Liver (tissue), 9 donors: ENCODE results near the gene NEK11. TPM values are rescaled to one million over a fixed set of nuclear protein-coding genes. Genes with fewer than 3 reads are reported as not detected.

ENCODE experiments used
- DNase-seq: peaks from one replicate; pipeline ENCODE4 v3.0.0-alpha.2; 2017; ENCODE audit warnings: low spot score
- H3K27ac ChIP-seq, 2 donors: one replicate each; pipeline ENCODE4 v1.7.0; 2013; ENCODE audit warnings: inconsistent platforms in 2 of 2, low read length in 2 of 2, control low read depth in 1 of 2, low read depth in 1 of 2, mild to moderate bottlenecking in 1 of 2
- H3K27me3 ChIP-seq, 4 donors: one replicate each; pipeline versions ENCODE4 v1.6.1 to v1.7.0; 2013; ENCODE audit warnings: low read length in 3 of 4, inconsistent platforms in 1 of 4, mild to moderate bottlenecking in 1 of 4, moderate library complexity in 1 of 4; ENCODE audit not compliant: control insufficient read depth in 4 of 4, insufficient read depth in 4 of 4
- H3K36me3 ChIP-seq, 4 donors: one replicate each; pipeline versions ENCODE4 v1.6.1 to v1.7.0; 2013; ENCODE audit warnings: low read length in 3 of 4, mild to moderate bottlenecking in 3 of 4, low read depth in 1 of 4, moderate library complexity in 1 of 4; ENCODE audit not compliant: control insufficient read depth in 4 of 4, insufficient read depth in 3 of 4
- H3K4me1 ChIP-seq, 4 donors: one replicate each; pipeline versions ENCODE4 v1.6.1 to v1.7.0; 2013; ENCODE audit warnings: low read length in 3 of 4, mild to moderate bottlenecking in 3 of 4, moderate library complexity in 1 of 4; ENCODE audit not compliant: control insufficient read depth in 4 of 4, insufficient read depth in 4 of 4
- H3K4me3 ChIP-seq, 3 donors: one replicate each; pipeline versions ENCODE4 v1.6.1 to v1.7.0; 2013; ENCODE audit warnings: low read length in 3 of 3, control low read depth in 1 of 3, low read depth in 1 of 3, mild to moderate bottlenecking in 1 of 3
- H3K9ac ChIP-seq, 2 donors: one replicate each; pipeline ENCODE4 v1.7.0; 2013; ENCODE audit warnings: low read length in 2 of 2, mild to moderate bottlenecking in 2 of 2, moderate library complexity in 2 of 2, control low read depth in 1 of 2, low read depth in 1 of 2
- H3K9me3 ChIP-seq, 4 donors: one replicate each; pipeline versions ENCODE4 v1.6.1 to v1.7.0; 2013; ENCODE audit warnings: low read length in 3 of 4; ENCODE audit not compliant: control insufficient read depth in 4 of 4
- FOXA1 ChIP-seq: IDR thresholded peaks from 2 replicates; pipeline ENCODE4 v1.6.1; 2016; ENCODE audit warnings: antibody characterized with exemption
- HNF4A ChIP-seq, 2 donors: conservative IDR thresholded peaks; 2 replicates each; pipeline ENCODE4 v1.6.1; 2016; ENCODE audit warnings: antibody characterized with exemption in 2 of 2, mild to moderate bottlenecking in 2 of 2
- HNF4G ChIP-seq: IDR thresholded peaks from 2 replicates; pipeline ENCODE4 v1.6.1; 2016; ENCODE audit warnings: antibody characterized with exemption
- JUND ChIP-seq, 2 donors: IDR thresholded peaks; 2 replicates each; pipeline ENCODE4 v1.6.1; 2016; ENCODE audit warnings: antibody characterized with exemption in 2 of 2
- RAD21 ChIP-seq, 2 donors: IDR thresholded peaks; 2 replicates each; pipeline ENCODE4 v1.6.1; 2016; ENCODE audit warnings: antibody characterized with exemption in 2 of 2, mild to moderate bottlenecking in 2 of 2
- RXRA ChIP-seq, 2 donors: IDR thresholded peaks; 2 replicates each; pipeline ENCODE4 v1.6.1; 2017 to 2018; ENCODE audit warnings: antibody characterized with exemption in 2 of 2, mild to moderate bottlenecking in 1 of 2
- SP1 ChIP-seq: IDR thresholded peaks from 2 replicates; pipeline ENCODE4 v1.6.1; 2018; ENCODE audit warnings: antibody characterized with exemption, mild to moderate bottlenecking
- YY1 ChIP-seq: IDR thresholded peaks from 2 replicates; pipeline ENCODE4 v1.6.1; 2016; ENCODE audit warnings: antibody characterized with exemption, mild to moderate bottlenecking
- WGBS: extraction: QIAGEN DNeasy Blood & Tissue Kit; methylation state at CpG from one replicate; pipeline ENCODE4 v1.1.7; 2013; 5-methylcytosine and 5-hydroxymethylcytosine counted together
- polyA plus RNA-seq, 2 donors: library from polyadenylated mRNA; stranded (reverse) in 1 of 2; unstranded in 1 of 2; fragments of 200-250 nt in 1 of 2; fragments of >200 nt in 1 of 2; fragmentation: Nextera tagmentation in 1 of 2; extraction: Ambion mirVana in 1 of 2; gene quantifications; one replicate each; pipeline versions ENCODE4 v1.2.1 to v1.2.3, GENCODE V29; 2013 to 2015
- total RNA-seq, 2 donors: library from RNA; depleted of rRNA; stranded (reverse); fragments of >200 nt; gene quantifications; one replicate each; pipeline ENCODE4 v1.2.3, GENCODE V29; 2014
- TF ChIP-seq, protein P1 (sequence below): IDR thresholded peaks from 2 replicates; pipeline ENCODE4 v1.6.1; 2016; ENCODE audit warnings: antibody characterized with exemption
- TF ChIP-seq, protein P2 (sequence below): IDR thresholded peaks from 2 replicates; pipeline ENCODE4 v1.6.1; 2016; ENCODE audit warnings: antibody characterized with exemption, mild to moderate bottlenecking
- donor health status: healthy.
- donor health status: healthy.
- donor health status: healthy.
- donor health status: healthy.
- donor health status: healthy.

Gene NEK11
- total and polyA plus RNA-seq, 4 donors = 0.35 to 0.92 (median 0.69) TPM

DNA sequence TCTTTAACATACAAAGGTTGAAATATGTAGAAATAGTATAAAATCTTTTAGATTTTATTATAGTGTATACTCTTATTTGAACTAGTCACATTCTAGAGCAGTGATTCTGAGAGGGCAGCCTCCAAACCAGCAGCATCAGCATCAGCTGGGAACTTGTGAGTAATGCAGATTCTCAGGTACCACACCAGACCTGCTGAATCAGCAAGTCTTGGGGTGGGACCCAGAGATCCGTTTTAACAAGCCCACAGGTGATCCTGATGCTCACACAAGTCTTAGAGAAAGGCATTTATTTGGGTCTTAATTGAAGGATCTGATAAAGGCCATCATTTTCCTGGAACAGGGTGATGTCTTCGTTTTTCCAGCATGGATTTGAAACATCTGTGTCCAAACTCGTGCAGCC lies 195.9 kb downstream of the NEK11 start:
- 66% methylated on average over 3 of the region's 3 CpGs for WGBS
- TF ChIP-seq SP1 = no peak
- no peaks in the 10 kb centered on the region for H3K4me1 ChIP-seq
- H3K9ac ChIP-seq = no peak overlapping the region
- no peaks in the 10 kb centered on the region for H3K9me3 ChIP-seq
- H3K27ac ChIP-seq = no peak overlapping the region
- no peaks in the 10 kb centered on the region for H3K36me3 ChIP-seq
- H3K27me3 ChIP-seq = no peaks in the 10 kb centered on the region
- H3K4me3 ChIP-seq = no peak overlapping the region
- DNase-seq = no peak

DNA sequence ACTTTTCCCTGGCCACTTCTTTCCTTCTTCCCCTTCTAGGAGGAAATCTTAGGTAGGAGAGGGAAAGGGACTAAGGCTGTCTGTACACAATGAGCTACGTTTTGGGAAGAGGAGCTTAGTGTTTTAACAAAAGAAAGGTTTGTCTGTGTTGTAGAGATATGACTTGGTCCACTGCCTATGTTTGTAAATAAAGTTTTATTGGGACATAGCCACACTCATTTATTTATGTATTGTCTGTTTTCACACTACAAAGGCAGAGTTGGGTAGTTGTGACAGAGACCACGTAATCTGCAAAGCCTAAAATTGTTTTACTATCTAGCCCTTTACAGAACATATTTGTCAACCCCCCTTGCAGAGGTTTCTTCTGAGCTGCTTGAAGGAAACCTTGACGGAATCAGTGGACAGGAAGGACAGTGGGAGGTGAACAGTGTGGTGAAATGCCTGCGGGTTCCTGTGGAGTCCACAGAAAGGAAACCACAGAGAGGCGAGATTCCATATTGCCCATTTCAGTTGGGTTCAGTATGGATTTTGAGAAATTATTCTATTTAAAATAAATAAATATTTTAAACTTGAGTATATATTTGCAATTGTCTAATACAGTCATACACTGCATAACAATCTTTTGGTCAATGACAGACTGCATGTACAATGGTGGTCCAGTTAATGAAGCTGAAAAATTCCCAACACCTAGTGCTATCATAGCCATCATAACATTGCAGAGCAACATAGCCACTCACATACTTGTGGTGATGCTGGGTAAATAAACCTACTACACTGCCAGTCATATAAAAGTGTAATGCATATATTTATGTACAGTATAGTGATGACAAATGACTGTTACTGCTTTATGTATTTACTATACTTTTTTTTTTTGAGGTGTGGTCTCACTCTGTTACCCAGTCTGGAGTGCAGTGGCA lies 197.0 kb downstream of the NEK11 start:
- DNase-seq = no peak

DNA sequence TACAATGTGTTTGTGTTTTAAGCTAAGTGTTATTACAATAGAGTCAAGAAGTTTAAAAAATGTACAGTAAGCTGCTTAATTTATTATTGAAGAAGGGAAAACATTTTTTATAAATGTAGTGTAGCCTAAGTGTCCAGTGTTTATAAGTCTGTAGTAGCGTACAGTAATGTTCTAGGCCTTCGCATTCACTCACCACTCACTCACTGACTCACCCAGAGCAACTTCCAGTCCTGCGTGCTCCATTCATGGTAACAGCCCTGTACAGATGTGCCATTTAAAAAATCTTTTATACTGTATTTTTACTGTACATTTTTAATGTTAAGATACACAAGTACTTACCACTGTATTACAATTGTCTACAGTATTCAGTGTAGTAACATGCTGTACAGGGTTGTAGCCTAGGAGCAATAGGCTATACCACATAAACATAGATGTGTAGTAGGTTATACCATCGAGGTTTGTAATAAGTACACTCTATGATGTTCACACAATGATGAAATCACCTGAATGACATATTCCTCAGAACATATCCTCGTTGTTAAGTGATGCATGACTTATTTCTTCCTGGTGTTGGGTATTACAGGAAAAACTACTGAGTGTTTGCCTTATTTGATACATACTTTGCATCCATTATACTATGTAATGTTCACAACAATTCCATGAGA lies 198.3 kb downstream of the NEK11 start:
- Histone ChIP-seq H3K9me3 (no peaks in the 10 kb centered on the region), H3K27me3 (no peaks in the 10 kb centered on the region), H3K36me3 (no peaks in the 10 kb centered on the region), H3K27ac (no peak overlapping the region), H3K9ac (no peak overlapping the region), H3K4me3 (no peak overlapping the region), H3K4me1 (no peaks in the 10 kb centered on the region)
- no peak for DNase-seq
- WGBS = 82% methylated on average over 5 of the region's 5 CpGs
- TF ChIP-seq HNF4A (conservative IDR thresholded peaks at IDR 0.05) (no peak), SP1 (no peak), FOXA1 (no peak), RAD21 (IDR thresholded peaks at IDR 0.05) (no peak), JUND (IDR thresholded peaks at IDR 0.05) (no peak), RXRA (IDR thresholded peaks at IDR 0.05) (no peak)
- TF ChIP-seq, protein P1, sequence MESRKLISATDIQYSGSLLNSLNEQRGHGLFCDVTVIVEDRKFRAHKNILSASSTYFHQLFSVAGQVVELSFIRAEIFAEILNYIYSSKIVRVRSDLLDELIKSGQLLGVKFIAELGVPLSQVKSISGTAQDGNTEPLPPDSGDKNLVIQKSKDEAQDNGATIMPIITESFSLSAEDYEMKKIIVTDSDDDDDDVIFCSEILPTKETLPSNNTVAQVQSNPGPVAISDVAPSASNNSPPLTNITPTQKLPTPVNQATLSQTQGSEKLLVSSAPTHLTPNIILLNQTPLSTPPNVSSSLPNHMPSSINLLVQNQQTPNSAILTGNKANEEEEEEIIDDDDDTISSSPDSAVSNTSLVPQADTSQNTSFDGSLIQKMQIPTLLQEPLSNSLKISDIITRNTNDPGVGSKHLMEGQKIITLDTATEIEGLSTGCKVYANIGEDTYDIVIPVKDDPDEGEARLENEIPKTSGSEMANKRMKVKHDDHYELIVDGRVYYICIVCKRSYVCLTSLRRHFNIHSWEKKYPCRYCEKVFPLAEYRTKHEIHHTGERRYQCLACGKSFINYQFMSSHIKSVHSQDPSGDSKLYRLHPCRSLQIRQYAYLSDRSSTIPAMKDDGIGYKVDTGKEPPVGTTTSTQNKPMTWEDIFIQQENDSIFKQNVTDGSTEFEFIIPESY = no peak

More for the DNA sequence above, 197.0 kb downstream of the NEK11 start:
- H3K9ac ChIP-seq = no peak overlapping the region
- TF ChIP-seq, protein P2, sequence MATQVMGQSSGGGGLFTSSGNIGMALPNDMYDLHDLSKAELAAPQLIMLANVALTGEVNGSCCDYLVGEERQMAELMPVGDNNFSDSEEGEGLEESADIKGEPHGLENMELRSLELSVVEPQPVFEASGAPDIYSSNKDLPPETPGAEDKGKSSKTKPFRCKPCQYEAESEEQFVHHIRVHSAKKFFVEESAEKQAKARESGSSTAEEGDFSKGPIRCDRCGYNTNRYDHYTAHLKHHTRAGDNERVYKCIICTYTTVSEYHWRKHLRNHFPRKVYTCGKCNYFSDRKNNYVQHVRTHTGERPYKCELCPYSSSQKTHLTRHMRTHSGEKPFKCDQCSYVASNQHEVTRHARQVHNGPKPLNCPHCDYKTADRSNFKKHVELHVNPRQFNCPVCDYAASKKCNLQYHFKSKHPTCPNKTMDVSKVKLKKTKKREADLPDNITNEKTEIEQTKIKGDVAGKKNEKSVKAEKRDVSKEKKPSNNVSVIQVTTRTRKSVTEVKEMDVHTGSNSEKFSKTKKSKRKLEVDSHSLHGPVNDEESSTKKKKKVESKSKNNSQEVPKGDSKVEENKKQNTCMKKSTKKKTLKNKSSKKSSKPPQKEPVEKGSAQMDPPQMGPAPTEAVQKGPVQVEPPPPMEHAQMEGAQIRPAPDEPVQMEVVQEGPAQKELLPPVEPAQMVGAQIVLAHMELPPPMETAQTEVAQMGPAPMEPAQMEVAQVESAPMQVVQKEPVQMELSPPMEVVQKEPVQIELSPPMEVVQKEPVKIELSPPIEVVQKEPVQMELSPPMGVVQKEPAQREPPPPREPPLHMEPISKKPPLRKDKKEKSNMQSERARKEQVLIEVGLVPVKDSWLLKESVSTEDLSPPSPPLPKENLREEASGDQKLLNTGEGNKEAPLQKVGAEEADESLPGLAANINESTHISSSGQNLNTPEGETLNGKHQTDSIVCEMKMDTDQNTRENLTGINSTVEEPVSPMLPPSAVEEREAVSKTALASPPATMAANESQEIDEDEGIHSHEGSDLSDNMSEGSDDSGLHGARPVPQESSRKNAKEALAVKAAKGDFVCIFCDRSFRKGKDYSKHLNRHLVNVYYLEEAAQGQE = no peak
- TF ChIP-seq, protein P1 = no peak
- TF ChIP-seq YY1 = no peak
- no peak for TF ChIP-seq HNF4A (conservative IDR thresholded peaks at IDR 0.05)
- TF ChIP-seq HNF4G = no peak
- H3K36me3 ChIP-seq = no peaks in the 10 kb centered on the region
- H3K9me3 ChIP-seq = no peaks in the 10 kb centered on the region
- no peak overlapping the region for H3K4me3 ChIP-seq
- WGBS = 71% methylated on average over 5 of the region's 5 CpGs
- H3K4me1 ChIP-seq = no peaks in the 10 kb centered on the region
- H3K27me3 ChIP-seq = no peaks in the 10 kb centered on the region
- no peak overlapping the region for H3K27ac ChIP-seq
